ENCODE results near the gene CHST11.
"Not testable (repeated sequence)": the region's sequence is repeated elsewhere in the genome, so short reads cannot be mapped to it uniquely, and the experiment has no call there.

Gene CHST11

DNA sequence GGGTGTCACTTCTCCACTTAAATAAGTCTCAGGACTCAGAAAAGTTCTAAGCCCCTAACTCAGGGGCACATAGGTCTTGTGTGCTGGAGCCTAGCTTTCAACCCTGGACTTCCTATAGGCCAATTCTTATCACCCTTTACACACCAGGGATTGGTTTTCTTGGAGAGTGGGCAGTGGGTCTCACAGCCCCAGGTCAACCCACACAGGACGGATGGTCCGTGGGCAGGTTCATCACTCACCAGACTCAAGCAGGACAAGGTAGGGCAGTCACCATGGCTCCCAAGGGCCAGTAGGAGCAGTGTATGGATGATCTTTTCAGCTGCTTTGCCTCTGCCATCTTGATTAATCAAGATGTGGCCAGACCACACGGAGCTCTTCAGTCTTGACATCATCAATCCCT, 268.9 kb downstream of the CHST11 start:
- no peak for DNase-seq

DNA sequence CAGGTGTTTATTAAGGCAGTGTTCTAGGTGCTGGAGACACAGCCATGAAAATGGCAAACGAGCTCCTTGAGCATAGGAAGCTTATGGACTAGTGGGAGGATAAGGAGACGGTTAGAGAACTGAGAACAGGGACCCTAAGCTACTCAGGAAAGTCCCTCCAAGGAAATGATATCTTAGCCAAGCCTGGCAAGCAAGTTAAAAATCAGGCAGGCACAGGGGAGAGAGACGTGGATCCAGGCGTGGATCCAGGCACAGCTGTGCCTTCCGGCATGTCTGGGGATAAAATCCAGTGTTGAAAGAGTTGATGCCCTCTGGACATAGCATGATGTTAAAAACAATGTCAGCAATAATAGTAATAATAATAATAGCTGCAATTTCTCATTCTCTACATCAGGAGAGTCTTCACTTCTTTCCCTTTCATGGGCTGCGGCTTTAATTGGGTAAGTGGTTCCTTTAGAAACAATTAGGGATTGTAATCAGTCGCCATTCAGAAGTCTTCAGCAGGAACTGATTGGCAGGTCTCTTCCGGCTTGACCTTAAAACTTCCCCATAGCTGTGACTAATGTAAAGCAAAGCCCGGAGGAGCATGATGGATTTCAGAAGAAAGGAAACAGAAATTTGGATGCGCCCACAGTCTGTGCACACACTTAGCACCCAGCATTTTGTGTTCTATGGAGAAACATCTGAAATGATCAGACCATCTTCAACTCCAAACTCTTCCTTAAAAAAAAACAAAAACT, 271.1 kb downstream of the CHST11 start:
- DNase-seq: no peak

GRCh38 chr12:104729091-104729490, 272.3 kb downstream of the CHST11 start:
- no peak for DNase-seq

DNA sequence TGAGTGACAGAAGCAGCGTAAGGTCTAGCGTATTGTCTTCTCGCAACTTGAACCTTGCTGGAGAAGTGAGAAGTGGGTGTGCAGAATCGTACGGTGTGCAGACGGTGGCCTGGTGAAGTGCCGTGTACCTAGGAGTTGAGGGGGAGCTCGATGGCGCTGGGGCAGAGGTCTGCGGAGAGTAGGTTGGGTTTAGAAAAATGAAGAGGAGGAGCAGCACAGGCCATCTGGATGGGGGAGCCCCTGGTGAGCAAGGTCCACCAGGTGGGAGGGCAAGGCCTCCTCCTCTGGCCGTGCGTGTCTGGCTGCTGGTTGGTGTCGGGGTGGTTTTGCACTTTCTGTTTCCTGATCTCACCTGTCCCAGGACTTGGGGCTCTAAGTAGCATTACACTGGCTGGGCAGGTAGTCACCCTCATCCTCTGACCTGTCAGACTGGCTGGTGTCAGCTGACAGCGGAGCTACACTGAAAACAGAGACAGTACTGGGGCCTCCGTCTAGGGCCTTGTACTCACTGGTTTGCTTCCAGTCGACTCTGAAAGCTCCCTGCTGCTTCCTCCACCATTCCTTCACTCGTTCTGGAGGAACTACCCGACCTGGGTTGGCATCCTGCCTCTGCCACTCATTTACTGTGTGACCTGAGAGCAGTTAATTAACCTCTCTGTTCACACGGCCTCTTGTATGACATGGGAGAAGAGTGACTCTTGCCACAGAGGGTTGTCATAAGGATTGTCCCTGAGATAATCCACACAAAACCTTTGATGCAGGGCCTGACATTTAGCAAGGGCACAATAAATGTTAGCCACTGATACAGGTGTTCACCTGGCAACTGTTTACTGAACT, 273.1 kb downstream of the CHST11 start:
- DNase-seq: no peak

DNA sequence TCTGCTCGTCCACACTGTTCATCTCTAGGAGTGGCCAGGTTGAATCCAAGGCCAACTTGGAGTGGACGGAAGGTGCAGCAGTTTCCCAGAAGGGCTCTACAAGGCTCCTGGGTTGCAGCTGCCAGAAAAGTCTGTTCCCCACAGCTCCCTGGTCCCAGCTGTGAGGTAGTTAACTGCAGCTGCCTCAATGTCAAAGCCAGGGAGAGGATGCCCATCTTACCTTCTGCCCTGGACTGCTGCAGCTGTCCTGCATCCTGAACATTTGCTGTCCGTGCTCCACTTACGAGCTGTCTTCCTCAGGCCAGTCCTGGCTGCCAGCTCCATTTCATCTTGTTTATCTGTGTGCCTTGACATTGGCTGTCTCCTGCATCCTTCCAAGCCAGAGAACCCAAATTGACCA, 274.0 kb downstream of the CHST11 start:
- DNase-seq: no peak

DNA sequence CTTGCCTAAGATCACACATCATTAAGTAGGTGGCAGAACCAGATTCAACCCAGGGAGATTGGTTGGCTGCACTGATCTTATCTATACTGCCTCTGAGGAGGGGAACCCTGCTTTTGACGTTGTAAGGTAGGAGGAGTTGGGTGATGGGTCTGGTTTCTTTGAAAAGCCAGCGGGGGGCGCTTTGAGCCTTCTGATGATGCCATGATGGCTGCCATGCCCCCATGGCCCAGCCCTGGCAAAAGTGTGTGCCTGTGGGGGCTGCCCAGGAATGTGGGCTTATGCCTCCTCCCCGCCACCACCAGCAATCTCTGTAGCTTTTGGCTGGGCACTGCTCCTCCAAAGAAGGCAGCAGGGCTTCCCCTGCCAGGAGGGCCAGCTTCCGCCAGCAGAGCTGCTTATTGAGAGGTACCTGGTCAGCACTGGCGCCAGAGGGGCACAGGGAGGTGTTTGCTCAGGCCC, 277.0 kb downstream of the CHST11 start:
- no peak for DNase-seq

DNA sequence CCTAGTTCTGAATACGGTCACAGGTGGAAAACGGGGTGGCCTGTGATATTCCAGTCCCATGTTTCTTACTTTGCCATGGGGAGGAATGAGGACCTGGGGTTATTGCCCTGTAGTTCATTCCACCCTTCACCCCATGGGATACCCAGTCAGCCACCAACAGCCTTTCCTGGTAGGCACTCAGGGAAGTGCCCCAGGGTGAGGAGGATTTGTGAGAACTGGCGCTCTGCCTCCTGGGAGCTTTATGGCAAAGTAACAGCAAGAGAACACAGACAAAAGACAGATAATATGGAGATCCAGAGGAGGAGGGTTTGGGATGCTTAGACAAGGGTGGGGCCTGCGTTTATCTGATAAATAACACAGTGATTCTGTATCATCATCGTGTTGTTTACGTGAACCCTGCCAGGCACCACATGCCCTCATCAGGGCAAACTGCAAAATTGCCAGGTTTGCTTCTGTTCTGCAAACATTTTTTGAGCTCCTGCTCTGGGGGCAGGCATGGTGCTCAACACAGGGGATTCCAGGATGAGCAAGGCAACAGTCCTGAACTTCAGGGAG, 277.9 kb downstream of the CHST11 start:
- no peak for DNase-seq

- DNase-seq: no peak
These were observed 279.1 kb downstream of the CHST11 start for GRCh38 chr12:104735801-104736200.

DNA sequence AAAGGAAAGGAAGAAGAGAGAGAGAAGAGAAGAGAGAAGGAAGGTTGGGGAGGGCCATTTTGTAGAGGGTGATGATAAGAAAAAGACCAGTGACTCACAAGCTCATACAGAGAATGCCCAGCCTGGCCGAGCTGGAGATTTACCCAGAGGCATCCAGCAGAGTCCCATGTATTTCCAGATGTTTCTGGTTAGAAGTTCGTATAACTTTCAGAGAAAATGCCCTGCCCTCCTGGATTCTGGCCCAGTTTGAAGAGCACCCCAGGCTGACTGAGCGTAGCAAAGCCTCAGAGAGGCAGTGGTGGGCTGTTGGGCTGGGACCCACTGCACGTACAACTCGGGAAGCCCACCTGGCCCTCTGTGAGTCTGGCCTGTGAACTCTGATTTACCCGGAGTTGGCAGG, 279.6 kb downstream of the CHST11 start:
- DNase-seq: no peak

- DNase-seq: no peak
These were observed 280.4 kb downstream of the CHST11 start for GRCh38 chr12:104737113-104737512.

- no peak for DNase-seq
These were observed 281.1 kb downstream of the CHST11 start for GRCh38 chr12:104737791-104738301.

GRCh38 chr12:104738331-104738730, 281.6 kb downstream of the CHST11 start:
- no peak for DNase-seq

DNA sequence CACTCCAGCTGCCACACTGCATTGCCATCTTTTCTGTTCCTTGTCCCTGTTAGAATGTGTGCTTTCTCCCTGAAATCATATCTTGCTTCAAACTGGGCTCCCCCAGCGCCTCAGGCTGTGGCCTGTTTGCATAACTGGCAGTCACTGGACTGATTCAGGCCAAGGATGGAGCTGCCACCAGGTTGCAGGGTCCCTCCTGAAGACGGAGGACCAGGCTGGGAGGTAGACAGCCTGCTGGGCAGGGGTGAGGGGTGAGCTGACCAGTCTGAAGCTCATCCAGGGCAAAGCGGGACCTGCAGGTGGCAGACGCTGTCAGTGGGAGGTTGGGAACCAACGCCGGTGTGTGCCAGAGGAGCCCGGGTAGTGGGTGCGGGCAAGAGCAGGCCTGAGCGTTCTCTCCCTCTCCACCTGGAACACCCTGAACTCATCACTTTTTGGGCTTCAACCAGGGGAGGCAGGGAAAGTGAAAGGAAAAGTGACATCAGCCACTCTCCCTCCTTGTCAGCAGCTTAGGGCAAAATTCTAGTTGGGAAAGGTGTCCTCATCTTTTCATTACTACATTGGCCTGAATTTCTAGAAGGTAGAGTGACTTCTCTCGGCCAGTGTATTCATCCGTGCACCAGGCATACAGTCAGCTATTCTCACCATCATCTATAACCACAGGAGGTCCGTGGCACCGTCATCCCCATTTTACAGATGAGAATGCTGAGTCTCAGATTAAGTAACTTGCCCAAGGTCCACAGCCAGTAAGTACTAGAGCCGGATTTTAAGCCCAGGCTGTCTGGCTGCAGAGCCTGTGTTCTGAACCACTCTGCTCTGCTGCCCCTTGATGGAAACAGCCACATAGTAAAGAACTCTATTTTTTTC, 282.3 kb downstream of the CHST11 start:
- DNase-seq: no peak

DNA sequence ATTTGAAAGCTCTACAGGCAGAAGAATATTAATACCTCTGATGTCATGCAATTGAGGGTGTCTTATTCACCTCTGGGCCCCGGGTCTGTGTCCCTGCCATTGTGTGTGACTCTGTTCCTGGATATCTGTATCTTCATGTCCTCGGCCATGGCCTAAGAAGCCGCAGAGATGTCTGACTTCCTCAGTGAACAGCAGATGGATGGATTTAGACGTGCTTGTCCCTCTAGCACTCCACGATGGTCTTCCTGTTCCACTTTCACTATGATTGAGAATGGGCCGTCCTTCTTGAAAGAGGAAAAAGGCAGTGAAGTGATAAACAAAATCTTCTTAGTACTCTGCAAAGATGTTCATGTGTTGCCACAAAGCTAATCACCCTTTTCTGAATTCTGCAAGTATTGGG, 283.9 kb downstream of the CHST11 start:
- no peak for DNase-seq

DNA sequence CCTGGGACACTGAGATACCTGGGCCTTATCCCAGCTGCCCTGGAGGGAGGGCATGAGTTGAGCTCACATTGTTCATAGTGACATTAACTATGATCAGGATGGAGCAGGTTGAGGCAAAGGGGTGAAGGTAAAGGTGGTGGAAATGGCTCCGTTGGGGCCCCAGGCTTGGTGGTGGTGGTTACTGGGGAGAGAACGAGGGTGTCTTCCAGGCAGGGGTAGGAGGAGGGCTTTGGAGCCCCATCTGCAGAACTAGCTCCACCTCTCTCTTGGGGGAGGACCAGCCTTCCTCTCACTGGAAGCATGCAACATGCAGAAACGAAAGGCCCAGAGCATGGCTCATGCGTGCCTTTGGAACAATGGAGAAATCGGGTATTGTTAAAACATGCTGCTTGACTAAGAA, 284.3 kb downstream of the CHST11 start:
- DNase-seq: no peak

GRCh38 chr12:104741497-104742367, 285.0 kb downstream of the CHST11 start:
- DNase-seq: no peak

DNA sequence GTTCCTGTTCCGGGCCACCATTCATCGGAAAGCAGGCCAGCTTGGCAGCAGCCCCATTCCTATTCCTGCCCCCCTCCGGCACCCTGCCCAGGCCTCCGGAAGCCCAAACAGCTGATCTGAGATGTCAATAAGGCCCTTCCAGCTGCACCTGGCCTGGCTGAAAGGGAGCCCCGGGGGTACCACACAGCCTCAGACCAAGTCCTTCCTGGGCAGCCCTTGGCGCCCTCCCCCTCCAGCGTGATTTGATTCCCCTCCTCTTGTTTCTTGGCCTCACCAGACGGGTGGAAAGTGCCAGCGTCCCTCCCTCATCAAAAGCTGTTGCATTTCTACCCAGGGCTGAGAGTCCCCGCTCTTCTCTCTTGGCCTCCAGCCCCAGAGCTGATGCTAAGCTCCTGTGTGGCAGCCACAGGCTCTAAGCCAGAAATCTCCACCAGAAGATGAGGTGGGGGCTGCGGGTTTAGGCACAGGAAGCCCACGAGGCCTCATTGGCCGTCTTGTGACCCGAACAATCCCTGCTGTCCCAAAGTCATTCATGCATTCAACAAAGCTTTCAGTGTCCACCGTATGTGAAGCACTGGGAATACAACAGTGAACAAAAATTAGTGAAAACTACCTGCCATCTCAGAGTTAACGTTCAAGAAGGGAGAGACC, 285.9 kb downstream of the CHST11 start:
- peak; percentile 23 for DNase-seq

- no peak for DNase-seq
These were observed 286.4 kb downstream of the CHST11 start for GRCh38 chr12:104743202-104743580.

GRCh38 chr12:104743753-104744548, 287.2 kb downstream of the CHST11 start:
- DNase-seq: not testable (repeated sequence)

- no peak for DNase-seq
These were observed 289.8 kb downstream of the CHST11 start for GRCh38 chr12:104746467-104747088.
